B cell (primary cell): ENCODE data around the gene CCL22. TPM values are rescaled to one million over a fixed set of nuclear protein-coding genes. Genes with fewer than 3 reads are reported as not detected.

Source experiments
- ATAC-seq: fragments of 200-7000 bp; cut with Tn5 transposase; one replicate; pipeline ENCODE4 v1.10.0; 2021; ENCODE audit warnings: low read depth, mild to moderate bottlenecking, moderate number of reproducible peaks, moderate library complexity
- CTCF ChIA-PET: fragments of 350-600 bp; sonication (Branson Sonifier 250); formaldehyde crosslinking; loops from one replicate; lab custom pipeline; 2021; ENCODE audit warnings: antibody characterized with exemption, inconsistent platforms; lab: Charles Lee
- POLR2A ChIA-PET: fragments of 350-600 bp; sonication (Branson Sonifier 250); formaldehyde crosslinking; loops from one replicate; lab custom pipeline; 2021; ENCODE audit warnings: antibody characterized with exemption; lab: Charles Lee
- DNase-seq: peaks from one replicate; pipeline ENCODE4 v3.0.0; 2013
- H2AFZ ChIP-seq: 2 replicates; pipeline ENCODE4 v1.6.1; 2012; ENCODE audit warnings: mild to moderate bottlenecking, low read depth, low read length; ENCODE audit not compliant: insufficient read depth, poor library complexity, severe bottlenecking
- H3K27ac ChIP-seq, 2 donors: 1 replicate in 1 of 2; 2 replicates in 1 of 2; pipeline ENCODE4 v1.5.1; 2012 to 2013; ENCODE audit warnings: low read length in 2 of 2, mild to moderate bottlenecking in 2 of 2, moderate library complexity in 1 of 2
- H3K27me3 ChIP-seq, 4 experiments: fragments of 200-600 bp in 1 of 4; sonication (generic) in 1 of 4; replicated peaks in 1 of 4; 1 replicate in 2 of 4; 2 replicates in 2 of 4; pipeline versions ENCODE4 v1.6.1 to v1.7.0; 2013 to 2016; ENCODE audit warnings: low read length in 3 of 4, mild to moderate bottlenecking in 2 of 4, mixed read lengths in 1 of 4, moderate library complexity in 1 of 4; ENCODE audit not compliant: insufficient read depth in 4 of 4, control insufficient read depth in 3 of 4; ENCODE audit errors: control extremely low read depth in 1 of 4
- H3K36me3 ChIP-seq, 2 experiments: replicated peaks in 1 of 2; 1 replicate in 1 of 2; 2 replicates in 1 of 2; pipeline versions ENCODE4 v1.6.1 to v1.7.1; 2013; ENCODE audit warnings: low read length in 1 of 2; ENCODE audit not compliant: insufficient read depth in 2 of 2, control insufficient read depth in 1 of 2; ENCODE audit errors: control extremely low read depth in 1 of 2, extremely low read depth in 1 of 2
- H3K4me1 ChIP-seq, 2 donors: fragments of 200-600 bp in 1 of 2; sonication (generic) in 1 of 2; 1 replicate in 1 of 2; 2 replicates in 1 of 2; pipeline versions ENCODE4 v1.5.1 to v1.6.1; 2013 to 2017; ENCODE audit warnings: low read length in 2 of 2; ENCODE audit not compliant: control insufficient read depth in 2 of 2, insufficient read depth in 2 of 2
- H3K4me2 ChIP-seq: replicated peaks from 2 replicates; pipeline ENCODE3; 2012; ENCODE audit warnings: mild to moderate bottlenecking, low read depth, low read length; ENCODE audit not compliant: poor library complexity, severe bottlenecking
- H3K4me3 ChIP-seq, 5 experiments: fragments of 200-600 bp in 1 of 5; sonication (generic) in 1 of 5; 1 replicate in 3 of 5; 2 replicates in 2 of 5; pipeline versions ENCODE4 v1.5.1 to v1.7.0; 2011 to 2016; ENCODE audit warnings: low read length in 4 of 5, mild to moderate bottlenecking in 4 of 5, low read depth in 2 of 5, control low read depth in 1 of 5, moderate library complexity in 1 of 5; ENCODE audit not compliant: insufficient read depth in 1 of 5; ENCODE audit errors: control extremely low read depth in 1 of 5, extremely low read depth in 1 of 5
- H3K79me2 ChIP-seq: fragments of 200-600 bp; sonication (generic); one replicate; pipeline ENCODE4 v1.6.0; 2016; ENCODE audit warnings: low read length; ENCODE audit not compliant: control insufficient read depth, insufficient read depth
- H3K9ac ChIP-seq: fragments of 200-600 bp; sonication (generic); 2 replicates; pipeline ENCODE4 v1.6.1; 2017; ENCODE audit warnings: mild to moderate bottlenecking, low read length, moderate library complexity
- H3K9me3 ChIP-seq, 3 donors: one replicate each; pipeline versions ENCODE4 v1.6.1 to v1.7.1; 2013; ENCODE audit warnings: low read length in 2 of 3; ENCODE audit not compliant: control insufficient read depth in 2 of 3, insufficient read depth in 1 of 3; ENCODE audit errors: control extremely low read depth in 1 of 3
- H4K20me1 ChIP-seq: 2 replicates; pipeline ENCODE4 v1.6.0; 2012; ENCODE audit warnings: mild to moderate bottlenecking, low read length; ENCODE audit not compliant: insufficient read depth, control insufficient read depth, poor library complexity, severe bottlenecking
- H3K27ac Mint-ChIP-seq: one replicate; pipeline ENCODE4 v1.8.0; 2021; ENCODE audit warnings: mixed read lengths
- H3K27me3 Mint-ChIP-seq: one replicate; pipeline ENCODE4 v1.8.0; 2021; ENCODE audit warnings: mixed read lengths
- H3K4me1 Mint-ChIP-seq: one replicate; pipeline ENCODE4 v1.8.0; 2021; ENCODE audit warnings: mixed read lengths
- H3K4me3 Mint-ChIP-seq: one replicate; pipeline ENCODE4 v1.8.0; 2021; ENCODE audit warnings: mixed read lengths
- H3K9me3 Mint-ChIP-seq: one replicate; pipeline ENCODE4 v1.8.0; 2022; ENCODE audit warnings: mixed read lengths; ENCODE audit not compliant: insufficient read depth
- CTCF ChIP-seq: fragments of 200-600 bp; IDR thresholded peaks from one replicate; pipeline ENCODE4 v1.8.0; 2022; ENCODE audit warnings: antibody characterized with exemption, mild to moderate bottlenecking
- EZH2 ChIP-seq: IDR thresholded peaks from 2 replicates; pipeline ENCODE4 v1.6.1; 2012; ENCODE audit warnings: borderline replicate concordance, low read depth, mild to moderate bottlenecking, moderate library complexity, low read length; ENCODE audit not compliant: insufficient read depth, poor library complexity, severe bottlenecking
- WGBS: methylation state at CpG from one replicate; pipeline ENCODE4 v1.1.5; 2013; ENCODE audit warnings: missing lambda C conversion rate; ENCODE audit not compliant: insufficient coverage; 5-methylcytosine and 5-hydroxymethylcytosine counted together
- intact Hi-C: fragments of 100-400 bp; cut with micrococcal nuclease; formaldehyde crosslinking; loops from one replicate; pipeline ENCODE4 v1.10.0; 2022
- polyA plus RNA-seq: library from polyadenylated mRNA; depleted of rRNA; stranded (reverse); fragments of >200 nt; gene quantifications from 2 replicates; pipeline ENCODE4 v1.2.3, GENCODE V29; 2012
- total RNA-seq, 2 donors: library from RNA; stranded (reverse); fragments of 120-200 nt in 1 of 2; gene quantifications; 1 replicate in 1 of 2; 2 replicates in 1 of 2; pipeline versions ENCODE4 v1.2.3 to v1.2.4, GENCODE V29; 2013 to 2022

Gene CCL22
- total and polyA plus RNA-seq, 2 donors (not counting 1 experiment from before 2014, with no cell fraction given), result 0.04 to 91.5 TPM

- H3K27ac Mint-ChIP-seq, result no peak overlapping the region
- no peaks in the 10 kb centered on the region for H3K9me3 Mint-ChIP-seq
- H2AFZ ChIP-seq, result no peak overlapping the region
- intact Hi-C loops, result no loop called here
- no peak overlapping the region for H3K4me3 Mint-ChIP-seq
- no peak overlapping the region for H3K4me3 ChIP-seq
- ChIA-PET POLR2A (interaction anchor here (0.5 kb wide), 1 partner anchor 56 kb away, joined by 3 read pairs; no protein-coding TSS in a partner anchor), CTCF (interaction anchor here (0.8 kb wide), 1 partner anchor 23 kb away, joined by 5 read pairs; no protein-coding TSS in a partner anchor)
- H3K4me1 Mint-ChIP-seq, result peaks cover 17% of the 10 kb centered on the region
- H3K79me2 ChIP-seq, result no peaks in the 10 kb centered on the region
- no peak for ATAC-seq
- no peaks in the 10 kb centered on the region for H3K36me3 ChIP-seq
- H3K9ac ChIP-seq, result no peak overlapping the region
- H3K27ac ChIP-seq, result no peak overlapping the region
- no peaks in the 10 kb centered on the region for H4K20me1 ChIP-seq
- DNase-seq, result no peak
- no peak for TF ChIP-seq CTCF
- TF ChIP-seq EZH2, result no peak
- H3K27me3 Mint-ChIP-seq, result no peaks in the 10 kb centered on the region
- H3K4me2 ChIP-seq, result no peak overlapping the region
- no peaks in the 10 kb centered on the region for H3K27me3 ChIP-seq
- peaks cover 0 to 9% of the 10 kb centered on the region in 2 donors for H3K4me1 ChIP-seq
- no CpG with 5 or more reads among the region's 5 CpGs for WGBS
- peaks cover 0 to 10% (median 0%) of the 10 kb centered on the region in 3 donors for H3K9me3 ChIP-seq
Observed at GRCh38 chr16:57391708-57392107, 33.1 kb downstream of the CCL22 start.

GRCh38 chr16:57392694-57393093, 34.1 kb downstream of the CCL22 start:
- no peak overlapping the region for H3K27ac ChIP-seq
- ATAC-seq, result no peak
- no peaks in the 10 kb centered on the region for H3K27me3 Mint-ChIP-seq

More at GRCh38 chr16:57392694-57393093, 34.1 kb downstream of the CCL22 start:
- CTCF ChIA-PET, result no interaction called here
- no peak overlapping the region for H2AFZ ChIP-seq
- H3K79me2 ChIP-seq, result no peaks in the 10 kb centered on the region
- peaks cover 14% of the 10 kb centered on the region for H3K4me1 Mint-ChIP-seq
- no peaks in the 10 kb centered on the region for H3K27me3 ChIP-seq
- no peak overlapping the region for H3K4me2 ChIP-seq
- DNase-seq, result no peak
- TF ChIP-seq CTCF (no peak), EZH2 (no peak)
- peaks cover 0 to 8% of the 10 kb centered on the region in 2 donors for H3K4me1 ChIP-seq
- H3K4me3 ChIP-seq, result no peak overlapping the region
- H3K27ac Mint-ChIP-seq, result no peak overlapping the region
- peaks cover 0 to 10% (median 0%) of the 10 kb centered on the region in 3 donors for H3K9me3 ChIP-seq
- H3K36me3 ChIP-seq, result no peaks in the 10 kb centered on the region
- H4K20me1 ChIP-seq, result no peaks in the 10 kb centered on the region
- POLR2A ChIA-PET, result no interaction called here
- WGBS, result no CpG with 5 or more reads among the region's 1 CpG
- H3K9ac ChIP-seq, result no peak overlapping the region
- H3K9me3 Mint-ChIP-seq, result no peaks in the 10 kb centered on the region
- intact Hi-C loops, result no loop called here
- no peak overlapping the region for H3K4me3 Mint-ChIP-seq
